ENCODE measurements around the gene SUGP2.

The SUGP2 gene

DNA sequence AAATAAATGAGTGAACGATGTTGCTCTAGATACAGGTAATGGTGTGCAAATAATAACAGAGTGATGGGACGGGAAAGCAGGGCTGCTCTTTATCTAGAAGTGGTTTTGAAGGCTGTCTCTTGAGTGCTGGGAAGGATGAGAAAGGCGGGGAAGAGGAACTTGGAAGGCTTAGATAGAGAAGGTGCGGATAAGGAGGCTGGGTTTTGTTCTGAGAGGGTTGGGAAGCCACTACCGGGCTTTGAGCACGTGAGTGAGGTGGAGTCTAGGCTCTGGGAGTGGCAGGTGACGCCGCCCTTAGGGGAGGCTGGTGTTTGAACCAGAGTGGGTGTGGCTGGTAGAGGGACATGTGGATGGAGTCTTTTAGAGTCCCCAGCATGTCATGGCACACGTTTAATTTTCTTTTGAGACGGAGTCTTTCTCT, 897 bp upstream of the SUGP2 start:
- DNase-seq (ENCODE audit: low read depth), result no peak
- H3K4me3 ChIP-seq (ENCODE audit: control insufficient read depth, low read depth, low read length), result peak overlapping the region; percentile 88
- TF ChIP-seq, protein P1, sequence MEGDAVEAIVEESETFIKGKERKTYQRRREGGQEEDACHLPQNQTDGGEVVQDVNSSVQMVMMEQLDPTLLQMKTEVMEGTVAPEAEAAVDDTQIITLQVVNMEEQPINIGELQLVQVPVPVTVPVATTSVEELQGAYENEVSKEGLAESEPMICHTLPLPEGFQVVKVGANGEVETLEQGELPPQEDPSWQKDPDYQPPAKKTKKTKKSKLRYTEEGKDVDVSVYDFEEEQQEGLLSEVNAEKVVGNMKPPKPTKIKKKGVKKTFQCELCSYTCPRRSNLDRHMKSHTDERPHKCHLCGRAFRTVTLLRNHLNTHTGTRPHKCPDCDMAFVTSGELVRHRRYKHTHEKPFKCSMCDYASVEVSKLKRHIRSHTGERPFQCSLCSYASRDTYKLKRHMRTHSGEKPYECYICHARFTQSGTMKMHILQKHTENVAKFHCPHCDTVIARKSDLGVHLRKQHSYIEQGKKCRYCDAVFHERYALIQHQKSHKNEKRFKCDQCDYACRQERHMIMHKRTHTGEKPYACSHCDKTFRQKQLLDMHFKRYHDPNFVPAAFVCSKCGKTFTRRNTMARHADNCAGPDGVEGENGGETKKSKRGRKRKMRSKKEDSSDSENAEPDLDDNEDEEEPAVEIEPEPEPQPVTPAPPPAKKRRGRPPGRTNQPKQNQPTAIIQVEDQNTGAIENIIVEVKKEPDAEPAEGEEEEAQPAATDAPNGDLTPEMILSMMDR (IDR thresholded peaks at IDR 0.05; ENCODE audit: control insufficient read depth, insufficient read depth, low read depth, low read length, missing control alignments), result no peak

DNA sequence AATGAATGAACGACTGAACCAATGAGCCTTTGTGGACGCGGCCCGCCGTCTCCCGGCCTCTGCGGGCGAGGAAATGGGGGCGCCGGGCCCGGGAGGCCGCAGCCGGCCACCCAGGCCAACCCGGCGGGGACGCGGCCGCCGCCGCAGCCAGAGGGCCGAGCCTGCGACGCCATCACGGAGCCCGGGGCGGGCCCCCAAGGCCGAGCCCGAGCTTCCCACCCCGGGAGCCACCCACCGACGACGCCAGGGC, 216 bp downstream of the SUGP2 start:
- TF ChIP-seq, protein P1 (IDR thresholded peaks at IDR 0.05; ENCODE audit: control insufficient read depth, insufficient read depth, low read depth, low read length, missing control alignments), result no peak
- no peak for DNase-seq (ENCODE audit: low read depth)
- peak overlapping the region; percentile 88 for H3K4me3 ChIP-seq (ENCODE audit: control insufficient read depth, low read depth, low read length)

DNA sequence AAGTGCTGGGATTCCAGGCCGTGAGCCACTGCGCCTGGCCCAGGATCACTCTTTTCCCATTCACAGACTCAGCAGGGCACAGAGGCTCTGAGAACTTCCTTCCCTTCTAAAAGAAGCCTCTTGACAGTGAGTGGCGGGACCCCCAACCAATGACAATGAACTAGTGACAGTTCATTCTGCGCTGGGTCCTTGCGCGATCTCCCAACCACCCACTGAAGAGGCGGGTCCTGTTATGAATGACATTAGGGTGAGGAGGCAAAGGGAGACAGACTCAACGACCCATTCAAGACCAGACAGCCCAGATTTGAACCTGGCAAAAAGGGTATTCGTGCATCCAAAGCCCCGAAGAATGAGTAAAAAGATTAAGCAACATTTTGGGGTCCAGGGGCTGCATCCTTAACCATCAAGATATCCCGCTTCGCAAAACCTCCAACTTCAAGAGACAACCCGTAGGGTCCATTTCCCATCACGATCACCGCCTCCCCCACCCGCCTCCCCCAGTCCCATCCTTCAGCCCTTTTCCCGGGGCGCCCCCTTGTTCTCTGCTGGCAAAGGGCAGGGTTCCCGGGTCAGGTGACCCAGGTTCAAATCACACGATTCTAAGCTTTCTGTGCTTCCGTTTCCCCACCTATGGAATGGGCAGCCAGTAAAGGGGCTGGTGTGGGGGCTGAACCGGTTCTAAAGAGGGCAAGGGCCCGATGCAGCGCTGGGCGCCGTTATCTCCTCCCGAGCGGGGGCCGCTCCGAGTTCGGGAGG, 719 bp downstream of the SUGP2 start:
- TF ChIP-seq, protein P1 (IDR thresholded peaks at IDR 0.05; ENCODE audit: control insufficient read depth, insufficient read depth, low read depth, low read length, missing control alignments), result no peak
- DNase-seq (ENCODE audit: low read depth), result peak; percentile 75
- peak overlapping the region; percentile 88 for H3K4me3 ChIP-seq (ENCODE audit: control insufficient read depth, low read depth, low read length)

DNA sequence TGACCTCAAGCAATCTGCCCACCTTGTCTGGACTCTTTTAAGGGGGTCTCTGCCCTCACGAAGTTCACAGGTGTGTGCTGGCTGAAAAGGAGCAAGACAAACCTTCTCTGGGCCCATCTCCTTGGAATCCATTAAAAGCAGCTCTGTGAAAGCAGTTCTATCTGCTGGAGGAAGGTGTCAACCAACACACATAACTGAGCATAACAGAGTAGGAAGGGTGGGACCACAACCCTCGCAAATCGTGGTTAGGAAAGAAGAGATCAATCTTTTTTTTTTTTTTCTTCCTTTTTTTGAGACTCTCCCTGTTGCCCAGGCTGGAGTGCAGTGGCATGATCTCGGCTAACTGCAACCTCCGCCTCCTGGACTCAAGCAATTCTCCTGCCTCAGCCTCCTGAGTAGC, 1.4 kb downstream of the SUGP2 start:
- TF ChIP-seq, protein P1 (IDR thresholded peaks at IDR 0.05; ENCODE audit: control insufficient read depth, insufficient read depth, low read depth, low read length, missing control alignments), result no peak
- peak overlapping the region; percentile 88 for H3K4me3 ChIP-seq (ENCODE audit: control insufficient read depth, low read depth, low read length)
- DNase-seq (ENCODE audit: low read depth), result no peak

GRCh38 chr19:19028526-19028925, 4.8 kb downstream of the SUGP2 start:
- TF ChIP-seq, protein P1 (IDR thresholded peaks at IDR 0.05; ENCODE audit: control insufficient read depth, insufficient read depth, low read depth, low read length, missing control alignments), result no peak
- no peak overlapping the region for H3K4me3 ChIP-seq (ENCODE audit: control insufficient read depth, low read depth, low read length)
- no peak for DNase-seq (ENCODE audit: low read depth)

DNA sequence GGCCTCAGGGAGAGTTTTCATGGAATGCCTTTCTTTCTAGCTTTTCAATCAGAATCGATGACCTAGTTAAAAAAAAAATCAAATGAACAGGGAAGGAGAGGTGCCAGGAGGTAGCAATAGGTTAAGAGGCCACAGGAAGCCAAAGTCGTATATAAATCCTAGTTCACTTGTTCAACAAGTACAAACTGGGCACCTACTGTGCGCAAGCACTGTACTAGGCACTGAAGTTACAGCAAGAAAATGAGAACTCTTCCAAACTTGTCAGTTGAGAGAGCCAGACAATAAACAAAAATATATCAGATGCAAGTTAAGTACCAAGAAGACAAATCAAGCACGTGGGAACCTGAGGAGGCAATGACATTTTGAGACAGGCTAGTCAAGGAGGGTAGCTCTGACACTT, 6.1 kb downstream of the SUGP2 start:
- TF ChIP-seq, protein P1 (IDR thresholded peaks at IDR 0.05; ENCODE audit: control insufficient read depth, insufficient read depth, low read depth, low read length, missing control alignments), result no peak
- no peak for DNase-seq (ENCODE audit: low read depth)
- H3K4me3 ChIP-seq (ENCODE audit: control insufficient read depth, low read depth, low read length), result no peak overlapping the region
